ENCODE measurements around the gene TPGS1. TPM values are rescaled to one million over a fixed set of nuclear protein-coding genes. Genes with fewer than 3 reads are reported as not detected.

TPGS1 gene
- total RNA-seq, 2 donors from 2014 or later: 34.5 to 62.0 TPM

DNA sequence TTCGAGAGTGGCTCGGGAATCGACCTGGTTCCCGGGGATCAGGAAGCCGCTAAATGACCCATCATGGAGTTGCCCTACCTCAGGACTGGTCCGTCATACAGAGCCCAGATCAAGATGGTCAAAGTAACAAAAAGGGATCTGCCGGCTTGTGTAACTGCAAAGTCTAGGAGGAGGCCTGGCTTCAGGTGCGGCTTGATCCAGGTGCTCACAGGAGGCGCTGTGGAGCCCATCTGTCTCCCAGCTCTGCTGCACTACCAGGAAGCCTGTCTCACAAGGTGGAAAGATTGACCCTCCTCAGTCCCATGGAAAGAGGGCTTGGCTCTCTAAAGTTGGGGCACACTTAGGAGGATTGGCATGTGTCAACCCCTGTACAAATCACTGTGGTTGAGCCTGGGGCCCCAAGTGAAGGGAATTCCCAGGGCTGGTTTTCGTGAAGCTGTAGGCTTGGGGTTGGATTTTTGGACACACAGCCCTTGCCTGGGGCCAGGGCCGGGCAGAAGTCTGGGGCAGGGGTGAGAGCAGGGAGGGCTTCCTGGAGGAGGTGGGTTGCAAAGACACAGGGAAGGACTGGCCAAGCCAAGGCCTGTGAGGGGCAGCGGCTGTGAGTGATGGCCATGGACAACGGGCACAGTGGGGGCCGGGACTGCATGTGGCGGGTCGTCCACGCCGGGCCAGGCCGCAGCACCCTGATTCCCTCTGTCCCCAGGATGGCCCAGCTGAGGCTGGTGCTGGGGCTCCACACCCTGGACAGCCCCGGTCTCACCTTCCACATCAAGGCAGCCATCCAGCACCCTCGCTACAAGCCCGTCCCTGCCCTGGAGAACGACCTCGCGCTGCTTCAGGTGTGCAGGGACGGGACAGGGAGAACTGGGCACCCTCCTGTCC lies 40.8 kb downstream of the TPGS1 start:
- H3K36me3 ChIP-seq (replicated peaks in 1 of 2; ENCODE audit: insufficient read depth in 1 of 2, low read depth in 2 of 2): no peaks in the 10 kb centered on the region
- intact Hi-C loops (cut with DNase I): no loop called here
- H3K9me3 ChIP-seq: no peaks in the 10 kb centered on the region
- no peak overlapping the region for H3K4me3 ChIP-seq
- H3K27ac ChIP-seq: no peak overlapping the region
- no peak for DNase-seq
- H3K27me3 ChIP-seq: peaks cover 0 to 4% of the 10 kb centered on the region in 2 donors
- H3K4me1 ChIP-seq: peaks cover 3% of the 10 kb centered on the region
- TF ChIP-seq POLR2A (IDR thresholded peaks at IDR 0.05): no peak
- no peak for ATAC-seq
- 68 to 80% methylated on average over 10 to 25 of the region's 26 CpGs for WGBS, 2 donors

DNA sequence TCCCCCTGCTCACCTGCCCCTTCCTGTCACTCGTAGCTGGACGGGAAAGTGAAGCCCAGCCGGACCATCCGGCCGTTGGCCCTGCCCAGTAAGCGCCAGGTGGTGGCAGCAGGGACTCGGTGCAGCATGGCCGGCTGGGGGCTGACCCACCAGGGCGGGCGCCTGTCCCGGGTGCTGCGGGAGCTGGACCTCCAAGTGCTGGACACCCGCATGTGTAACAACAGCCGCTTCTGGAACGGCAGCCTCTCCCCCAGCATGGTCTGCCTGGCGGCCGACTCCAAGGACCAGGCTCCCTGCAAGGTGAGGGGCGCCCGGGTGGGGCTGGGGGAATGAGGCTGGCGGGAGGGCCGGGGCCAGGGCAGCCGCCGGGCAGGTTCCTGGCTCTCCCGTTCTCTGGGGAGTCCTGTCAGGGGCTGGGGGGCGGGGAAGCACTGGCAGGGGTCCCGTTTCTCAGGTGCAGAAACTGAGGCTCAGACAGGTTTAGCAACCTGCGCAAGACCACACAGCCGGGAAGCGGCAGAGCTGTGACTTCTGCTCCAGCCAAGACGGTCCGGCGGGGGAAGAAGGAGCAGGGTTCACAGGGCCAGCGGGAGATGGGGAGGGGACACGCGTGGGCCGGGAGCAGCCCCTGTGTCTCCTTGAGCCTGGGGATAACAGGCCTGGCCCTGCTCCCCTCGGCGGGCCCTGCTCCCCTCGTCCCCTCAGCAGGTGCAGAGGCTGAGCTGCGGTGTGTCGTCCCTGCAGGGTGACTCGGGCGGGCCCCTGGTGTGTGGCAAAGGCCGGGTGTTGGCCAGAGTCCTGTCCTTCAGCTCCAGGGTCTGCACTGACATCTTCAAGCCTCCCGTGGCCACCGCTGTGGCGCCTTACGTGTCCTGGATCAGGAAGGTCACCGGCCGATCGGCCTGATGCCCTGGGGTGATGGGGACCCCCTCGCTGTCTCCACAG lies 41.9 kb downstream of the TPGS1 start:
- Histone ChIP-seq H3K27me3 (peaks cover 0 to 4% of the 10 kb centered on the region in 2 donors), H3K36me3 (replicated peaks in 1 of 2; ENCODE audit: insufficient read depth in 1 of 2, low read depth in 2 of 2) (no peaks in the 10 kb centered on the region), H3K9me3 (no peaks in the 10 kb centered on the region), H3K4me3 (no peak overlapping the region), H3K27ac (no peak overlapping the region), H3K4me1 (peaks cover 3% of the 10 kb centered on the region)
- intact Hi-C loops (cut with DNase I): no loop called here
- DNase-seq: no peak
- 62 to 77% methylated on average over 14 to 40 of the region's 52 CpGs for WGBS, 2 donors
- no peak for ATAC-seq
- TF ChIP-seq, protein P1, sequence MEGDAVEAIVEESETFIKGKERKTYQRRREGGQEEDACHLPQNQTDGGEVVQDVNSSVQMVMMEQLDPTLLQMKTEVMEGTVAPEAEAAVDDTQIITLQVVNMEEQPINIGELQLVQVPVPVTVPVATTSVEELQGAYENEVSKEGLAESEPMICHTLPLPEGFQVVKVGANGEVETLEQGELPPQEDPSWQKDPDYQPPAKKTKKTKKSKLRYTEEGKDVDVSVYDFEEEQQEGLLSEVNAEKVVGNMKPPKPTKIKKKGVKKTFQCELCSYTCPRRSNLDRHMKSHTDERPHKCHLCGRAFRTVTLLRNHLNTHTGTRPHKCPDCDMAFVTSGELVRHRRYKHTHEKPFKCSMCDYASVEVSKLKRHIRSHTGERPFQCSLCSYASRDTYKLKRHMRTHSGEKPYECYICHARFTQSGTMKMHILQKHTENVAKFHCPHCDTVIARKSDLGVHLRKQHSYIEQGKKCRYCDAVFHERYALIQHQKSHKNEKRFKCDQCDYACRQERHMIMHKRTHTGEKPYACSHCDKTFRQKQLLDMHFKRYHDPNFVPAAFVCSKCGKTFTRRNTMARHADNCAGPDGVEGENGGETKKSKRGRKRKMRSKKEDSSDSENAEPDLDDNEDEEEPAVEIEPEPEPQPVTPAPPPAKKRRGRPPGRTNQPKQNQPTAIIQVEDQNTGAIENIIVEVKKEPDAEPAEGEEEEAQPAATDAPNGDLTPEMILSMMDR (IDR thresholded peaks at IDR 0.05): no peak
- TF ChIP-seq POLR2A (IDR thresholded peaks at IDR 0.05): no peak

DNA sequence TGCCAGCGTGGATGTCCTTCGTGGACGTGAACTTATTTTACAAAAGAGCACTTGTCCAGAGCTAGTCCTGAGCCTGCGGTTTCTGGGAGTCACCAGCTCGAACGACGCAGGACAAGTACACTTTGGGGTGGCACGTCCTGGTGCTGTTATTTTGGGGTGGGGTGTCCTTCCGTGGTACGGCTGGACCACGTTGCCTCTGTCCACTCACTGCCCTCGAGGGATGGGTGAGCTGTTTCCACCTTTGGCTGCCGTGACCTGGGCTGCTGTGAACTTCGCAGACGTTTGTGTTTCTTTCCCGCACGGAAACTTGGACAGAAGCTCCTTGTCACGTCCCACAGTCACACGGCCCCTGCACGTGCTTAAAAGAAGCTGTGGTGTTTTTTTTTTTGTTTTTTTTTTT lies 47.5 kb downstream of the TPGS1 start:
- H3K9me3 ChIP-seq: no peaks in the 10 kb centered on the region
- H3K4me1 ChIP-seq: peaks cover 3% of the 10 kb centered on the region
- WGBS, 2 donors: 58 to 62% methylated on average over 18 to 20 of the region's 20 CpGs
- no peaks in the 10 kb centered on the region for H3K36me3 ChIP-seq (replicated peaks in 1 of 2; ENCODE audit: insufficient read depth in 1 of 2, low read depth in 2 of 2)
- TF ChIP-seq, protein P1 (IDR thresholded peaks at IDR 0.05): no peak
- no peak for TF ChIP-seq POLR2A (IDR thresholded peaks at IDR 0.05)
- no peak for DNase-seq
- intact Hi-C loops (cut with DNase I): no loop called here
- no peak overlapping the region for H3K27ac ChIP-seq
- no peak for ATAC-seq
- no peak overlapping the region for H3K4me3 ChIP-seq
- peaks cover 0 to 3% of the 10 kb centered on the region in 2 donors for H3K27me3 ChIP-seq

DNA sequence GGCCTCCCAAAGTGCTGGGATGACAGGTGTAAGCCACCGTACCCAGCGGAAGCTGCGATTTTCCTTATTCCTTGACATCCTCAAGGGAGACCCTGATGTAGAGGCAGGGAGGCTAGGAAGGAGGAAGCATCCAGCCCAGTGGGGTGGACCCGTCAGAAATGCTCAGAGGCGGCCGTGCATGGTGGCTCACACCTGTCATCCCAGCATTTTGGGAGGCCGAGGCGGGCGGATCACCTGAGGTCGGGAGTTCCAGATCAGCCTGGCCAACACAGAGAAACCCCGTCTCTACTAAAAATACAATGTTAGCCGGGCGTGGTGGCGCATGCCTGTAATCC lies 48.1 kb downstream of the TPGS1 start:
- DNase-seq: no peak
- intact Hi-C loops (cut with DNase I): no loop called here

More for the DNA sequence above, 48.1 kb downstream of the TPGS1 start:
- Histone ChIP-seq H3K4me3 (no peak overlapping the region), H3K27ac (no peak overlapping the region), H3K27me3 (no peaks in the 10 kb centered on the region), H3K9me3 (no peaks in the 10 kb centered on the region), H3K4me1 (peaks cover 3% of the 10 kb centered on the region), H3K36me3 (replicated peaks in 1 of 2; ENCODE audit: insufficient read depth in 1 of 2, low read depth in 2 of 2) (no peaks in the 10 kb centered on the region)
- TF ChIP-seq, protein P1 (IDR thresholded peaks at IDR 0.05): no peak
- TF ChIP-seq POLR2A (IDR thresholded peaks at IDR 0.05): no peak
- no peak for ATAC-seq
- WGBS, 2 donors: 88 to 92% methylated on average over 13 to 14 of the region's 14 CpGs

All from body of pancreas (tissue), 4 donors.